CD14-positive monocyte (primary cell): ENCODE data around the gene SRCAP. TPM values are rescaled to one million over a fixed set of nuclear protein-coding genes. Genes with fewer than 3 reads are reported as not detected.

Experiments used
- DNase-seq, 3 donors: peaks; one replicate each; pipeline ENCODE4 v3.0.0-alpha.2; 2011 to 2022
- H2AFZ ChIP-seq: 2 replicates; pipeline ENCODE4 v1.6.0; 2012; ENCODE audit warnings: mild to moderate bottlenecking, low read depth, low read length, inconsistent platforms; ENCODE audit not compliant: insufficient read depth, poor library complexity, severe bottlenecking
- H3K27ac ChIP-seq, 2 donors: 1 replicate in 1 of 2; 2 replicates in 1 of 2; pipeline ENCODE4 v1.5.1; 2012 to 2013; ENCODE audit warnings: low read length in 2 of 2, control low read depth in 1 of 2, inconsistent platforms in 1 of 2, low read depth in 1 of 2, mild to moderate bottlenecking in 1 of 2
- H3K27me3 ChIP-seq, 2 donors: one replicate each; pipeline versions ENCODE4 v1.6.0 to v1.6.1; 2011 to 2013; ENCODE audit warnings: low read length in 2 of 2; ENCODE audit not compliant: control insufficient read depth in 2 of 2, insufficient read depth in 2 of 2
- H3K36me3 ChIP-seq, 2 donors: replicated peaks in 1 of 2; 1 replicate in 1 of 2; 2 replicates in 1 of 2; pipeline versions ENCODE4 v1.5.1 to v1.6.1; 2012 to 2013; ENCODE audit warnings: low read length in 2 of 2, control low read depth in 1 of 2, inconsistent platforms in 1 of 2, mild to moderate bottlenecking in 1 of 2; ENCODE audit not compliant: insufficient read depth in 2 of 2, control insufficient read depth in 1 of 2
- H3K4me1 ChIP-seq, 2 donors: 1 replicate in 1 of 2; 2 replicates in 1 of 2; pipeline versions ENCODE4 v1.5.1 to v1.6.1; 2012 to 2013; ENCODE audit warnings: low read length in 2 of 2, control low read depth in 1 of 2, inconsistent platforms in 1 of 2, mild to moderate bottlenecking in 1 of 2, moderate library complexity in 1 of 2; ENCODE audit not compliant: insufficient read depth in 2 of 2, control insufficient read depth in 1 of 2
- H3K4me2 ChIP-seq: replicated peaks from 2 replicates; pipeline ENCODE3; 2012; ENCODE audit warnings: low read length, moderate library complexity, mild to moderate bottlenecking; ENCODE audit not compliant: poor library complexity, severe bottlenecking; ENCODE audit errors: extremely low read depth
- H3K4me3 ChIP-seq, 3 experiments: fragments of 200-600 bp in 1 of 3; sonication (generic) in 1 of 3; replicated peaks in 1 of 3; 1 replicate in 2 of 3; 2 replicates in 1 of 3; pipeline ENCODE4 v1.5.1; 2011 to 2013; ENCODE audit warnings: low read length in 3 of 3, mild to moderate bottlenecking in 3 of 3, control low read depth in 2 of 3, low read depth in 2 of 3, inconsistent platforms in 1 of 3, moderate library complexity in 1 of 3
- H3K79me2 ChIP-seq: 2 replicates; pipeline ENCODE4 v1.6.0; 2012; ENCODE audit warnings: mild to moderate bottlenecking, control low read depth, inconsistent platforms, low read length, moderate library complexity; ENCODE audit not compliant: insufficient read depth
- H3K9ac ChIP-seq: 2 replicates; pipeline ENCODE4 v1.6.0; 2017; ENCODE audit warnings: low read length, mild to moderate bottlenecking; ENCODE audit not compliant: insufficient read depth, poor library complexity, severe bottlenecking
- H3K9me3 ChIP-seq, 2 donors: replicated peaks in 1 of 2; 1 replicate in 1 of 2; 2 replicates in 1 of 2; pipeline versions ENCODE4 v1.5.1 to v1.6.1; 2012 to 2013; ENCODE audit warnings: low read length in 2 of 2, control low read depth in 1 of 2; ENCODE audit not compliant: control insufficient read depth in 1 of 2, insufficient read depth in 1 of 2
- H4K20me1 ChIP-seq: 2 replicates; pipeline ENCODE4 v1.6.0; 2012; ENCODE audit warnings: mild to moderate bottlenecking, low read length, control low read depth, moderate library complexity; ENCODE audit not compliant: insufficient read depth
- H3K27ac Mint-ChIP-seq, 7 donors: one replicate each; pipeline ENCODE4 v1.8.0; 2020; ENCODE audit warnings: mild to moderate bottlenecking in 7 of 7, mixed read lengths in 7 of 7, moderate library complexity in 6 of 7, inconsistent platforms in 2 of 7
- H3K27me3 Mint-ChIP-seq, 3 donors: one replicate each; pipeline ENCODE4 v1.8.0; 2021 to 2022; ENCODE audit warnings: low read depth in 3 of 3, mild to moderate bottlenecking in 3 of 3, mixed read lengths in 3 of 3, moderate library complexity in 3 of 3, inconsistent platforms in 1 of 3
- H3K36me3 Mint-ChIP-seq, 2 donors: one replicate each; pipeline ENCODE4 v1.8.0; 2020; ENCODE audit warnings: mixed read lengths in 2 of 2, inconsistent platforms in 1 of 2, mild to moderate bottlenecking in 1 of 2
- H3K4me1 Mint-ChIP-seq: one replicate; pipeline ENCODE4 v1.8.0; 2020; ENCODE audit warnings: mild to moderate bottlenecking, mixed read lengths
- H3K4me3 Mint-ChIP-seq, 2 donors: one replicate each; pipeline ENCODE4 v1.8.0; 2020; ENCODE audit warnings: mild to moderate bottlenecking in 2 of 2, mixed read lengths in 2 of 2, moderate library complexity in 1 of 2
- H3K9me3 Mint-ChIP-seq, 7 donors: one replicate each; pipeline ENCODE4 v1.8.0; 2020 to 2022; ENCODE audit warnings: mixed read lengths in 7 of 7, mild to moderate bottlenecking in 6 of 7, moderate library complexity in 6 of 7, inconsistent platforms in 2 of 7
- CTCF ChIP-seq: fragments of 200-600 bp; IDR thresholded peaks from one replicate; pipeline ENCODE4 v1.8.0; 2022; ENCODE audit warnings: antibody characterized with exemption, mild to moderate bottlenecking
- WGBS: methylation state at CpG from one replicate; pipeline ENCODE4 v1.1.5; 2013; ENCODE audit warnings: missing lambda C conversion rate; ENCODE audit not compliant: insufficient coverage; 5-methylcytosine and 5-hydroxymethylcytosine counted together
- intact Hi-C, 2 donors: fragments of 100-400 bp; cut with micrococcal nuclease; formaldehyde crosslinking; loops; one replicate each; pipeline versions ENCODE4 v1.15.0 to v1.15.1; 2023
- polyA plus RNA-seq, 3 donors: library from polyadenylated mRNA; depleted of rRNA in 1 of 3; unstranded in 2 of 3; stranded (reverse) in 1 of 3; fragments of 300-500 nt in 2 of 3; fragments of >200 nt in 1 of 3; fragmentation: Illumina TruSeq in 2 of 3; gene quantifications; 1 replicate in 2 of 3; 2 replicates in 1 of 3; pipeline ENCODE4 v1.2.3, GENCODE V29; 2012 to 2021

The SRCAP gene
- polyA plus RNA-seq, 3 donors = 3.0 to 16.0 (median 6.3) TPM

- WGBS = 98% methylated on average over 22 of the region's 23 CpGs
- H3K36me3 Mint-ChIP-seq = peaks cover 93 to 100% of the 10 kb centered on the region in 2 donors
- Histone ChIP-seq H4K20me1 (peaks cover 41% of the 10 kb centered on the region), H3K27me3 (no peaks in the 10 kb centered on the region), H3K27ac (no peak overlapping the region), H3K4me3 (no peak overlapping the region), H3K36me3 (peaks cover 96 to 100% of the 10 kb centered on the region in 2 donors), H3K9me3 (no peaks in the 10 kb centered on the region), H3K79me2 (peaks cover 25% of the 10 kb centered on the region), H2AFZ (no peak overlapping the region), H3K4me1 (peaks cover 0 to 2% of the 10 kb centered on the region in 2 donors), H3K4me2 (no peak overlapping the region), H3K9ac (no peak overlapping the region)
- peak overlapping the region in 1 of 7 donors; percentile 16 for H3K27ac Mint-ChIP-seq
- TF ChIP-seq CTCF = no peak
- peaks cover 4% of the 10 kb centered on the region for H3K4me1 Mint-ChIP-seq
- H3K4me3 Mint-ChIP-seq = no peak overlapping the region
- H3K27me3 Mint-ChIP-seq = peaks cover 0 to 2% (median 0%) of the 10 kb centered on the region in 3 donors
- intact Hi-C loops = loop anchor here in 1 of 2 donors (10.0 kb wide), 1 partner anchor 156 kb away; the partner anchor contains the start of gene FBXL19
- no peak for DNase-seq
- H3K9me3 Mint-ChIP-seq = no peaks in the 10 kb centered on the region
These were observed 69.7 kb downstream of the SRCAP start for GRCh38 chr16:30768583-30769181.

GRCh38 chr16:30769379-30770089, 70.6 kb downstream of the SRCAP start:
- Histone ChIP-seq H3K27ac (no peak overlapping the region), H3K27me3 (no peaks in the 10 kb centered on the region), H3K79me2 (peaks cover 17% of the 10 kb centered on the region), H3K4me2 (no peak overlapping the region), H3K4me1 (peaks cover 0 to 4% of the 10 kb centered on the region in 2 donors), H3K36me3 (peaks cover 94 to 100% of the 10 kb centered on the region in 2 donors), H3K9ac (no peak overlapping the region), H2AFZ (no peak overlapping the region), H3K4me3 (no peak overlapping the region), H4K20me1 (peaks cover 50% of the 10 kb centered on the region), H3K9me3 (no peaks in the 10 kb centered on the region)
- TF ChIP-seq CTCF = no peak
- Mint-ChIP-seq H3K9me3 (no peaks in the 10 kb centered on the region), H3K27me3 (peaks cover 0 to 2% (median 0%) of the 10 kb centered on the region in 3 donors), H3K4me1 (peaks cover 7% of the 10 kb centered on the region), H3K36me3 (peaks cover 87 to 100% of the 10 kb centered on the region in 2 donors), H3K27ac (peak overlapping the region in 1 of 7 donors; percentile 54), H3K4me3 (no peak overlapping the region)
- DNase-seq = no peak
- intact Hi-C loops = loop anchor here in 1 of 2 donors (10.0 kb wide), 1 partner anchor 155 kb away; the partner anchor contains the start of gene FBXL19
- 98% methylated on average over 11 of the region's 17 CpGs for WGBS
